Colonic mucosa (tissue), 4 donors: ENCODE measurements around the gene COX14. TPM values are rescaled to one million over a fixed set of nuclear protein-coding genes. Genes with fewer than 3 reads are reported as not detected.
"Not testable (repeated sequence)": the region's sequence is repeated elsewhere in the genome, so short reads cannot be mapped to it uniquely, and the experiment has no call there.

Experiments
- DNase-seq: peaks from one replicate; pipeline ENCODE4 v3.0.0-alpha.2; 2020
- H3K27ac ChIP-seq: fragments of 200-600 bp; one replicate; pipeline ENCODE4 v1.8.0; 2021
- H3K27me3 ChIP-seq: fragments of 200-600 bp; one replicate; pipeline ENCODE4 v1.8.0; 2021
- H3K36me3 ChIP-seq: fragments of 200-600 bp; one replicate; pipeline ENCODE4 v1.8.0; 2021
- H3K4me1 ChIP-seq: fragments of 200-600 bp; one replicate; pipeline ENCODE4 v1.8.0; 2021; ENCODE audit warnings: mild to moderate bottlenecking
- H3K4me3 ChIP-seq: fragments of 200-600 bp; one replicate; pipeline ENCODE4 v1.8.0; 2021
- H3K9ac ChIP-seq, 2 donors: one replicate each; pipeline ENCODE4 v1.7.0; 2013; ENCODE audit warnings: control low read depth in 2 of 2, low read depth in 2 of 2, low read length in 2 of 2
- H3K9me3 ChIP-seq: fragments of 200-600 bp; one replicate; pipeline ENCODE4 v1.8.0; 2021
- CTCF ChIP-seq: fragments of 200-600 bp; IDR thresholded peaks from one replicate; pipeline ENCODE4 v1.8.0; 2022; ENCODE audit warnings: antibody characterized with exemption, mild to moderate bottlenecking
- intact Hi-C: fragments of 100-400 bp; cut with DNase I; formaldehyde crosslinking; loops from one replicate; pipeline ENCODE4 v1.14.1; 2022
- total RNA-seq, 2 donors: library from RNA; stranded (reverse); fragmentation: NEBNext Ultra II Directional in 1 of 2; extraction: Animal tissue kit (Norgen Biotek cat#: 25700) in 1 of 2; gene quantifications; one replicate each; pipeline ENCODE4 v1.2.1, GENCODE V29; 2021
- donor health status: healthy.
- donor health status: DM: no; HTN: no; CAD: no.
- donor health status: DM: no; HTN: no; CAD: no.

Gene COX14
- total RNA-seq, 2 donors from 2014 or later = 74.4 to 86.8 TPM

GRCh38 chr12:50149311-50149710, 37.3 kb downstream of the COX14 start:
- H3K27ac ChIP-seq = no peak overlapping the region
- TF ChIP-seq CTCF = no peak
- no peaks in the 10 kb centered on the region for H3K27me3 ChIP-seq
- no peak for DNase-seq
- H3K4me3 ChIP-seq = no peak overlapping the region
- no peaks in the 10 kb centered on the region for H3K9me3 ChIP-seq
- H3K9ac ChIP-seq = no peak overlapping the region
- no peaks in the 10 kb centered on the region for H3K4me1 ChIP-seq
- no peaks in the 10 kb centered on the region for H3K36me3 ChIP-seq
- intact Hi-C loops = no loop called here

GRCh38 chr12:50151047-50151687, 39.1 kb downstream of the COX14 start:
- Histone ChIP-seq H3K4me1 (no peaks in the 10 kb centered on the region), H3K27ac (no peak overlapping the region), H3K4me3 (no peak overlapping the region), H3K9ac (no peak overlapping the region), H3K27me3 (no peaks in the 10 kb centered on the region), H3K9me3 (no peaks in the 10 kb centered on the region), H3K36me3 (no peaks in the 10 kb centered on the region)
- DNase-seq = no peak
- no peak for TF ChIP-seq CTCF
- intact Hi-C loops = no loop called here

- H3K4me3 ChIP-seq, intact Hi-C loops, DNase-seq: not testable (repeated sequence)
These were observed 42.9 kb downstream of the COX14 start for GRCh38 chr12:50154947-50155346.

GRCh38 chr12:50156641-50157040, 44.6 kb downstream of the COX14 start:
- H3K4me3 ChIP-seq = no peak overlapping the region
- intact Hi-C loops = no loop called here
- DNase-seq = no peak
- no peak for TF ChIP-seq CTCF
- no peak overlapping the region for H3K9ac ChIP-seq
- H3K36me3 ChIP-seq = no peaks in the 10 kb centered on the region
- H3K4me1 ChIP-seq = no peaks in the 10 kb centered on the region
- no peak overlapping the region for H3K27ac ChIP-seq
- H3K27me3 ChIP-seq = no peaks in the 10 kb centered on the region
- no peaks in the 10 kb centered on the region for H3K9me3 ChIP-seq

More at GRCh38 chr12:50154947-50155346, 42.9 kb downstream of the COX14 start:
- not testable (repeated sequence) for H3K4me1 ChIP-seq, H3K27me3 ChIP-seq, H3K9ac ChIP-seq, H3K27ac ChIP-seq, H3K36me3 ChIP-seq, H3K9me3 ChIP-seq

- Histone ChIP-seq H3K4me1 (no peaks in the 10 kb centered on the region), H3K4me3 (no peak overlapping the region), H3K27me3 (no peaks in the 10 kb centered on the region), H3K9me3 (no peaks in the 10 kb centered on the region), H3K27ac (no peak overlapping the region), H3K9ac (no peak overlapping the region), H3K36me3 (no peaks in the 10 kb centered on the region)
- no peak for TF ChIP-seq CTCF
- no peak for DNase-seq
- intact Hi-C loops = no loop called here
These were observed 45.2 kb downstream of the COX14 start for GRCh38 chr12:50157259-50157658.

- H3K9me3 ChIP-seq = no peaks in the 10 kb centered on the region
- H3K4me1 ChIP-seq = no peaks in the 10 kb centered on the region
- H3K36me3 ChIP-seq = no peaks in the 10 kb centered on the region
- H3K27ac ChIP-seq = no peak overlapping the region
- H3K4me3 ChIP-seq = no peak overlapping the region
- no peaks in the 10 kb centered on the region for H3K27me3 ChIP-seq
- no peak for TF ChIP-seq CTCF
- no peak for DNase-seq
- H3K9ac ChIP-seq = no peak overlapping the region
- intact Hi-C loops = no loop called here
These were observed 48.6 kb downstream of the COX14 start for GRCh38 chr12:50160643-50161042.
